IMR-90 (cell line): Measurements from ENCODE around the gene BNIP5.

Source experiments
- CEBPB ChIP-seq: IDR thresholded peaks from 2 replicates; pipeline ENCODE4 v1.6.1; 2012; ENCODE audit warnings: low read depth, low read length, improper control_type of control experiment
- CHD1 ChIP-seq: IDR thresholded peaks from 2 replicates; pipeline ENCODE4 v1.6.1; 2012; ENCODE audit warnings: low read depth, low read length, improper control_type of control experiment
- CTCF ChIP-seq: conservative IDR thresholded peaks from 2 replicates; pipeline ENCODE4 v1.5.1; 2012; ENCODE audit warnings: mild to moderate bottlenecking, low read depth, low read length, improper control_type of control experiment
- MAFK ChIP-seq: IDR thresholded peaks from 2 replicates; pipeline ENCODE4 v1.6.1; 2012; ENCODE audit warnings: low read depth, low read length, improper control_type of control experiment
- MXI1 ChIP-seq: IDR thresholded peaks from 2 replicates; pipeline ENCODE4 v1.6.1; 2012; ENCODE audit warnings: low read depth, mild to moderate bottlenecking, low read length, moderate library complexity, borderline replicate concordance
- NFE2L2 ChIP-seq: fragments of 150-350 bp; IDR thresholded peaks from 2 replicates; pipeline ENCODE4 v1.6.1; 2016; ENCODE audit warnings: low read depth, mild to moderate bottlenecking, low read length
- POLR2A ChIP-seq: IDR thresholded peaks from 2 replicates; pipeline ENCODE4 v1.6.1; 2012; ENCODE audit warnings: mild to moderate bottlenecking, low read depth, low read length
- RAD21 ChIP-seq: IDR thresholded peaks from 2 replicates; pipeline ENCODE4 v1.6.1; 2012; ENCODE audit warnings: low read length, improper control_type of control experiment
- RCOR1 ChIP-seq: IDR thresholded peaks from 2 replicates; pipeline ENCODE4 v1.6.1; 2012; ENCODE audit warnings: mild to moderate bottlenecking, low read length, improper control_type of control experiment; ENCODE audit not compliant: insufficient replicate concordance
- RFX5 ChIP-seq: IDR thresholded peaks from 2 replicates; pipeline ENCODE4 v1.8.0; 2012; ENCODE audit warnings: low read depth, mild to moderate bottlenecking, low read length, moderate library complexity
- SMC3 ChIP-seq: fragments of 150-350 bp; IDR thresholded peaks from 2 replicates; pipeline ENCODE4 v1.6.1; 2016; ENCODE audit warnings: low read depth, mild to moderate bottlenecking, antibody characterized with exemption, low read length, moderate library complexity
- TF ChIP-seq, protein P1 (sequence below): fragments of 150-350 bp; IDR thresholded peaks from 2 replicates; pipeline ENCODE4 v1.6.1; 2017; ENCODE audit warnings: mild to moderate bottlenecking, antibody characterized with exemption, low read length, low read depth
- TF ChIP-seq, protein P2 (sequence below): fragments of 150-350 bp; IDR thresholded peaks from 2 replicates; pipeline ENCODE4 v1.6.1; 2016; ENCODE audit warnings: low read depth, mild to moderate bottlenecking, low read length, moderate library complexity, borderline replicate concordance

DNA sequence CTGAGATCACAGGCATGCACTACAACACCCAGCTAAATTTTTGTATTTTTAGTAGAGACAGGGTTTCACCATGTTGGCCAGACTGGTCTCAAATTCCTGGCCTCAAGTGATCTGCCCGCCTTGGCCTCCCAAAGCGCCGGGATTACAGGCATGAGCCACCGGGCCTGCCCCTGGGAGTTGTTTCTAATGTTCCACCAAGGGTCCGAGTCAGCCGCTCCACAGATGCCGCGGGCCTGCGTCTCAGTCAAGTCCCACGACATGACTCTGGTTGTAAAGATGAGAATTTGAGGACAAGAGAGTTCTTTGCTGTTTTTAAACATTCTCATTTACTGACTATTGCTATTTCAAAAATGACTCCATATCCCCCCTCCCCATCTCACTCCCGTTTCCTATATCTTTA lies 30.8 kb downstream of the BNIP5 start:
- TF ChIP-seq CTCF (no peak), NFE2L2 (no peak), POLR2A (no peak), CHD1 (no peak), SMC3 (no peak), RFX5 (no peak), CEBPB (no peak), MAFK (no peak), RCOR1 (no peak), RAD21 (no peak), MXI1 (no peak)
- TF ChIP-seq, protein P1, sequence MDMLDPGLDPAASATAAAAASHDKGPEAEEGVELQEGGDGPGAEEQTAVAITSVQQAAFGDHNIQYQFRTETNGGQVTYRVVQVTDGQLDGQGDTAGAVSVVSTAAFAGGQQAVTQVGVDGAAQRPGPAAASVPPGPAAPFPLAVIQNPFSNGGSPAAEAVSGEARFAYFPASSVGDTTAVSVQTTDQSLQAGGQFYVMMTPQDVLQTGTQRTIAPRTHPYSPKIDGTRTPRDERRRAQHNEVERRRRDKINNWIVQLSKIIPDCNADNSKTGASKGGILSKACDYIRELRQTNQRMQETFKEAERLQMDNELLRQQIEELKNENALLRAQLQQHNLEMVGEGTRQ: no peak
- TF ChIP-seq, protein P2, sequence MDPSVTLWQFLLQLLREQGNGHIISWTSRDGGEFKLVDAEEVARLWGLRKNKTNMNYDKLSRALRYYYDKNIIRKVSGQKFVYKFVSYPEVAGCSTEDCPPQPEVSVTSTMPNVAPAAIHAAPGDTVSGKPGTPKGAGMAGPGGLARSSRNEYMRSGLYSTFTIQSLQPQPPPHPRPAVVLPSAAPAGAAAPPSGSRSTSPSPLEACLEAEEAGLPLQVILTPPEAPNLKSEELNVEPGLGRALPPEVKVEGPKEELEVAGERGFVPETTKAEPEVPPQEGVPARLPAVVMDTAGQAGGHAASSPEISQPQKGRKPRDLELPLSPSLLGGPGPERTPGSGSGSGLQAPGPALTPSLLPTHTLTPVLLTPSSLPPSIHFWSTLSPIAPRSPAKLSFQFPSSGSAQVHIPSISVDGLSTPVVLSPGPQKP: no peak
